Subcutaneous adipose tissue (tissue), 4 donors: ENCODE results near the gene DPP10. TPM values are rescaled to one million over a fixed set of nuclear protein-coding genes. Genes with fewer than 3 reads are reported as not detected.

Experiments
- total RNA-seq, 4 donors: library from RNA; depleted of rRNA; stranded (reverse); fragments of >200 nt; gene quantifications; one replicate each; pipeline ENCODE4 v1.1.0, GENCODE V29; 2016
- TF ChIP-seq, protein P1 (sequence below): fragments of 450-650 bp; IDR thresholded peaks from one replicate; pipeline ENCODE4 v1.5.1; 2016; ENCODE audit warnings: low read depth, mild to moderate bottlenecking, control low read depth, antibody characterized with exemption, moderate library complexity

DPP10 gene
- total RNA-seq, 4 donors from 2014 or later: 0.94 TPM; not detected in 3

DNA sequence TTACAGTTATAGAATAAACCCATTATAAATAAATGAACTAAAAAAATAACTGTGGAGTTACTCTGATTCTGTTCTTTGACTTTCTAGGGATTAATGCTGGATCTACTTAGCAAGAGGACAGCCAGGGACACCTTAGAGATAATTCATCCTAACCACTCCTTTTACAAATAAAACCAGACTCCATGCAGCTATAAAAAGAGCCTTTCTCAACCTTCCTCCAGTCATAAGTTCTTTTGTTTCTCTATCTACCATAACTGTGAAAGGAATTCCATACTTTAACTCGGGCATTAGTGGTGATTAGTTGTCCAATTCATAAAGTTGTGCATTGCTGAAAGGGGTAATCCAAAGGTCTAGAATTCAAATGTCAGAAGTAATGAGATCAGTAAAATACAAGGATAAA lies 682.4 kb downstream of the DPP10 start:
- TF ChIP-seq, protein P1, sequence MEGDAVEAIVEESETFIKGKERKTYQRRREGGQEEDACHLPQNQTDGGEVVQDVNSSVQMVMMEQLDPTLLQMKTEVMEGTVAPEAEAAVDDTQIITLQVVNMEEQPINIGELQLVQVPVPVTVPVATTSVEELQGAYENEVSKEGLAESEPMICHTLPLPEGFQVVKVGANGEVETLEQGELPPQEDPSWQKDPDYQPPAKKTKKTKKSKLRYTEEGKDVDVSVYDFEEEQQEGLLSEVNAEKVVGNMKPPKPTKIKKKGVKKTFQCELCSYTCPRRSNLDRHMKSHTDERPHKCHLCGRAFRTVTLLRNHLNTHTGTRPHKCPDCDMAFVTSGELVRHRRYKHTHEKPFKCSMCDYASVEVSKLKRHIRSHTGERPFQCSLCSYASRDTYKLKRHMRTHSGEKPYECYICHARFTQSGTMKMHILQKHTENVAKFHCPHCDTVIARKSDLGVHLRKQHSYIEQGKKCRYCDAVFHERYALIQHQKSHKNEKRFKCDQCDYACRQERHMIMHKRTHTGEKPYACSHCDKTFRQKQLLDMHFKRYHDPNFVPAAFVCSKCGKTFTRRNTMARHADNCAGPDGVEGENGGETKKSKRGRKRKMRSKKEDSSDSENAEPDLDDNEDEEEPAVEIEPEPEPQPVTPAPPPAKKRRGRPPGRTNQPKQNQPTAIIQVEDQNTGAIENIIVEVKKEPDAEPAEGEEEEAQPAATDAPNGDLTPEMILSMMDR: no peak

DNA sequence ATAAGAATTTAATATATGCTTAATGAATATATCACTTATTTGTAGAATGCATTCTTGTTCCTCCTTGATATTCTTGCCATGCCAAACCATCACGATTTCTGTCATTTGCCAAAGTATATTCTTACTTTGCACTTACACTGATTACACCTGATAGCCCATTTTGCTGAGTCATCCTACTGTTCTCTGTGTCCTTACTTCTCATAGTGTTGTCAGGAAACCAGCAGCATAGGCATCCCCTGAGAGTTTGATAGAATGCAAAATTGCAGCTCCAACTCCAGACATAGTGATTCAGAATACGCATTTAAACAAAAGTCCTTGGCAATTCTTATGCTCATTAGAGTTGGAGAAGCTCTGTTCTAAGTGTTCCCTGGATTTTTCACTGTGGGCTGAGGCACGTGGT lies 687.1 kb downstream of the DPP10 start:
- TF ChIP-seq, protein P1: no peak

DNA sequence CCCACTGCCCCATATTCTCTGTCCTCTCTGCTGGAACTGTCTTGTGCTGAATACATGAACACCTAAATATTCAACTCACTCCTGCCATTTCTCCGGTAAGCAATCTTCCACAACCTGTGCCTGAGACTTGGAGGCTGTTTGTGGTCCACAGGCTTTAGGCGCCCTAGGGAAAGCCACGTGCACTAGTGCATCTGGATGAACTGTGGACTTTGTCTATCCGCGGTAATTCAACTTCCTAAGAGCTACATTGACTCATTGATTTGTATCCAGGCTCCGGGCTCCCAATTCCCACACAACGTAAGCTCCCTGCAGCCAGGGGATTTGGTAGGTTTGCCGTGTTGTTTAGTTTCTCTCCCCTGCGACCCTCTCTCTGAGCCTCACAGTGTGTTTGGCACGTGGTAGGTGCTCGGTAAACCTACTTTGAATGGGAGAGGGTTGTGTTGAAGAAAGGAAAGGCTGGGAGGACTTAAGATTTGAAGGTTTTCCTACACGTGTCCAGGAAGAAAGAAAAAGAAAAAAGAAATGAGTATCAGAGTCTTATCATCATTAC lies 718.2 kb downstream of the DPP10 start:
- TF ChIP-seq, protein P1: no peak

DNA sequence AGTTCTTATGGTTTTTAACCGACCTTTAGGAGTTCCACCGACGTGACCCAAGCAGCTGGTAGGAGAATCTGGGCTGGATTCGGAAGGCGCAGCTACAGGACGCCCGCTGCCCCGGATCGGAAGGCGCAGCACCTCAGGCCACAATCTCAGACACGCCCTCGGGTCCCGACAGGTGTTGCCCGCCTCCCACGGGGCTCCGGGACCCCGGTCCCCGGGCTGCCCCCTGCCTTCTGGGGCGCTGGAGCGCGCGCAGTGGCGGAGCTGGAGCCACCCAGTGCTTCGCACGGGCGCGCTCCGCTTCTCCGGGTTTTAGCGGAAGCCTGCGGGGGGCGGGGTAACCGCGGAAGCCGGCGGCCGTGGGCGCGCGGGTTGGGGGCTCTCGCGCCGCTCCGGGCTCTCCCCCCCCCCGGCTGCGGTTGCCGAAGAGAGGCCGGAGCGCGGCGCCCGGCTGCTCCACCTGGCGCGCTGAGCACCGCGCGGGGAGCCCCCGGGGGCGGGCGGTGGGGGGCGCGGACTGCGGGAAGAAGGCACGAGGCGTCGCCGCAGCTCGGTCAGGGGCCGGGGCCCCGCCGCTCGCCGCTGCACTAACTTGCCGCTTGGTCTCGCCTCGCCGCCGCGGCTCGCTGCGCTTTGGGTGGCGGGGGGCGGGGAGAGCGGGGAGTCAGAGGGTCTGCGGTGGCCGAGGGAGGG lies 718.8 kb downstream of the DPP10 start:
- TF ChIP-seq, protein P1: no peak

DNA sequence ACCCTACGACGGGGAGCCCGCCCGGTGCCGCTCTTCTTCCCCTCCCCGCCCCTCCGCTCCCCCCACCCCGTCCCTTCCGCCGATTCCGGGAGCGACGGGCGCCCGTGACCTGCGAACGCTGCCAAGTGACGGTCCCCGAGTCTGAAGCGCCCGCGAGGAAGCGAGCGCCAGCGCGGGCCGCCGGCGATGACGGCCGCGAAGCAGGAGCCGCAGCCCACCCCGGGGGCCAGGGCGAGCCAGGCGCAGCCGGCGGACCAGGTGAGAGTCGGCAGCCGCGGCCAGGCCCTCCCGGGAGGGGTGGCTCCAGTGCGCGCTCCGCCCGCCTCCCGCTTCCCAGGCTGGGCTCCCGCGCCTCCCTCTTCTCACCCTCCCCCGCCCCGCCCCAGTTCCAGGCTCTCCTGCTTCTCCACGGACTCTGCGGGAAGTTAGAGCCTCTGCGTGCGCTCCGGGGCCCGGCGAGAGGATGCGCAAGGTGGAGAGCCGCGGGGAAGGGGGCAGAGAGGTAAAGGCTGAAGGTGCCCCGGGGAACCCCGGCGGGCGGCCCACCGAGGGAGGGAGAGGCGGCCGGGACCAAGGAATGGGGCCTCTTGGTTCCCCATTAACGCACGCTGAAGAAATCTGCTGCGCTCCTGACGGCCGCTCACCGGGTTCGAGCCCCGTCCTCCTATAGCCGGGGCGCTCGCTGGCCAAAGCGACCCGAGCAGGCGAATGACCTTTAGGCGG lies 719.5 kb downstream of the DPP10 start:
- TF ChIP-seq, protein P1: no peak

DNA sequence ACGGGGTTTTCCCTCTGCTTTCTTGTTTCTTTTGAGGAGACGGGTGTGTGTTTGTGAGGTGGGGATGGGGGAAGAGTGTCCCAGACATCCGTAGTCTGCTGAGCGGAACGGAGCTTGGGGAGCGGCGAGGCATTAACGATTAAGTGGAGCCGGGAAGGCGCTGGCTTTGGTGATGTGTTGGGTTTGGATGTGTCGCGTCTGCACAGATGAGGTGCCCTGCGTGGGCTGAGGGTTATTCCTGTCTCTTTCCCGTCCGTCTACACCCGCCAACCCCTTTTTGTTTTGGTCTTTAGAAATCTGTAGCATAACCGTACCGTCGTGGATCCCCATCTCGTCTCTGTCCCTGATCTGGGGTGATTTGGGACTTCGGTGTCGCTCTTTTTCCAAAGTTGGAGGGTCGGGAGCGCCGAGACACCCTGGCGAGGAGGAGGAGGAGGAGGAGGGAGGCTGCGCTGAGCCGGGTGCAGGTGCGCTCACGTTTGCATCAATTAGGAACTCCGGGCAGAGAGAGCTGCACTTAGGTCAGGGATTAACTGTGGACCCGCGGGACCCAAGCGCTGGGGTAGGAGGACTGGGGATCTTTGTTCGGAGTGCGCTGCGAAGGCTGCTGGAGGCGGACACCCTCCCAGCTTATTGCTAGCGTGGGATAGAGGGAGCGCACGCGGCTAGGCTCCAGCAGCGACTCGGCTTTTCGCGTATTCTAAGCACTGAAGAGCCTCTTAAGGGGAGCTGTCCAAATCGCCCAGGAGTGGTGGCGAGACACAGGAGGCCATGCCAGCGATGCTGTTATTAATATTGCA lies 720.3 kb downstream of the DPP10 start:
- TF ChIP-seq, protein P1: no peak

DNA sequence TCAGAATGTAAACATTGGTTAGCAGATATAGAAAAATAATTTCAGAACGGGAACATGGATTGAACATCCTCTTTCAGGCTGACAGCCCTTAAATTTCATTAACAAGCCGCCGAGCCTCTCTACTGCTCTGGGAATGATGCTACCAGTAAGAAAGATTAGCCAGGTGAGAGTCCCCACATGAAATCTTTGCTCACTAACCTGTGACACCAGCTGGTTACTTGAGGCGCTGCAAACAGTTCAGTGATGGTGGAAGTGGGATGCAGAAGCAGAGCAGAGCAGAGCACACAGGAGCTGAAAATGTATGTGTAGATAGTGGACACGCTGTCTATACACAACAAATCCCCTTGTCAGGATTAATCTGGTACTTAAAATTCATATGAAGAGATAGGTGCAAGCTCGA lies 721.1 kb downstream of the DPP10 start:
- TF ChIP-seq, protein P1: no peak
